Kidney (tissue), 14 donors: ENCODE results near the gene ZNF132. TPM values are rescaled to one million over a fixed set of nuclear protein-coding genes. Genes with fewer than 3 reads are reported as not detected.

ENCODE experiments used
- DNase-seq, 5 donors: peaks; one replicate each; pipeline ENCODE4 v3.0.0-alpha.2; 2013 to 2020
- FAIRE-seq: peaks from 2 replicates; lab custom pipeline; 2012; peaks lifted over from hg19 to GRCh38; lab: Jason Lieb, UNC
- H3K27ac ChIP-seq, 2 donors: one replicate each; pipeline ENCODE4 v1.7.0; 2013; ENCODE audit warnings: low read depth in 2 of 2, low read length in 2 of 2, inconsistent platforms in 1 of 2
- H3K27me3 ChIP-seq: one replicate; pipeline ENCODE4 v1.7.1; 2013; ENCODE audit warnings: low read length, inconsistent platforms; ENCODE audit not compliant: control insufficient read depth, insufficient read depth
- H3K36me3 ChIP-seq, 3 donors: one replicate each; pipeline versions ENCODE4 v1.7.0 to v1.7.1; 2013; ENCODE audit warnings: low read length in 3 of 3, control low read depth in 1 of 3, inconsistent platforms in 1 of 3; ENCODE audit not compliant: insufficient read depth in 3 of 3, control insufficient read depth in 2 of 3
- H3K4me1 ChIP-seq, 3 donors: one replicate each; pipeline versions ENCODE4 v1.7.0 to v1.7.1; 2013; ENCODE audit warnings: low read length in 3 of 3, inconsistent platforms in 1 of 3, low read depth in 1 of 3; ENCODE audit not compliant: control insufficient read depth in 2 of 3, insufficient read depth in 2 of 3
- H3K4me3 ChIP-seq, 3 donors: one replicate each; pipeline versions ENCODE4 v1.7.0 to v1.8.1; 2013; ENCODE audit warnings: low read length in 3 of 3, control low read depth in 1 of 3, inconsistent platforms in 1 of 3
- H3K9ac ChIP-seq, 3 donors: one replicate each; pipeline versions ENCODE4 v1.7.0 to v1.7.1; 2013; ENCODE audit warnings: low read length in 3 of 3, control low read depth in 1 of 3, inconsistent platforms in 1 of 3
- H3K9me3 ChIP-seq, 3 donors: one replicate each; pipeline versions ENCODE4 v1.7.0 to v1.7.1; 2013; ENCODE audit warnings: low read length in 3 of 3, control low read depth in 1 of 3, inconsistent platforms in 1 of 3; ENCODE audit not compliant: control insufficient read depth in 2 of 3, insufficient read depth in 1 of 3
- intact Hi-C: fragments of 100-400 bp; cut with DNase I; formaldehyde crosslinking; loops from one replicate; pipeline ENCODE4 v1.11.1; 2022
- polyA plus RNA-seq: library from polyadenylated mRNA; stranded (reverse); fragments of 350-450 nt; fragmentation: Illumina TruSeq; extraction: RNeasy Lipid Tissue Mini Kit (QIAGEN cat#74804); gene quantifications from one replicate; pipeline ENCODE4 v1.2.3, GENCODE V29; 2014; ENCODE audit warnings: low read depth, low replicate concordance; ENCODE audit not compliant: insufficient read depth
- total RNA-seq: library from RNA; stranded (reverse); fragmentation: NEBNext Ultra II Directional; extraction: Animal tissue kit (Norgen Biotek cat#: 25700); gene quantifications from one replicate; pipeline ENCODE4 v1.2.1, GENCODE V29; 2021
- TF ChIP-seq, protein P1 (sequence below): IDR thresholded peaks from 3 replicates; pipeline ENCODE4 v1.5.1; 2012; ENCODE audit warnings: mild to moderate bottlenecking, moderate library complexity, borderline replicate concordance; ENCODE audit not compliant: insufficient read depth; ENCODE audit errors: extremely low read depth
- donor health status: control.
- donor health status: control.
- donor health status: control.
- donor health status: control.
- donor health status: control.
- donor health status: DM: yes; HTN: yes; CAD: no.
- donor health status: Normal renal cell carcinoma (clear cell type).

Gene ZNF132
- total and polyA plus RNA-seq, 2 donors from 2014 or later = 2.9 to 7.8 TPM

DNA sequence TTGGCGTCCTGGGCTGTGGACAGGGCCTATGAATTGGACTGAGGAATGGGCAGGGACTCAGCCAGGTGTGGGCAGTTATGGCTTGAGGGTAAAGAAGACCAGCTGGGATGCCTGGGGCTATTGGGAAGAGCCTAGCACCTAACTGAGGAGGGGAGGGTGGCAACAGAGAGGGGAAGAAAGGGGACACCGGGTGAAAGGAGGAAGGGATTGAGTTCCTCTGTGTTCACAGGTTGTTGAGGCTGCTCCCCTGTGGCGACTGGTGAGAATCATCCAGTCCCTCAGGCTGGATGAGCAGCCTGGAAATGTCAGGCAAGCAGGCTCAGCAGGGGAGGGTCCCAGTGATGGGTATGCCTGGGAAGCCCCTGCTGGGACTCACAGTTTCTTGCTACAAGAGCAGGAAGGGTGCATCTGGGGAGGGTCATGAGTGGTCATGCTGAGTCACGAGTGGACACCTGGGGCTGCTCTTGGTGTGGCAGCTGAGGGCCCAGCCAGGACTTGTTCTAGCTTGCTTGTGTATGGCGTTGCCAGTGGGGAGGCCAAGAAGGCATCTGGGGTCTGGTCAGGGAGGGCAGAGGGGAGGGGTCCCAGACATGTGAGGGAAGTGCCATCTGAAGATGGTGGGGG, 28.4 kb upstream of the ZNF132 start:
- Histone ChIP-seq H3K4me3 (peak overlapping the region in 2 of 3 donors; percentile 25 to 32), H3K36me3 (peaks cover 0 to 7% (median 4%) of the 10 kb centered on the region in 3 donors), H3K9me3 (no peaks in the 10 kb centered on the region), H3K9ac (peak overlapping the region in 1 of 3 donors; percentile 46), H3K4me1 (peaks cover 0 to 9% (median 0%) of the 10 kb centered on the region in 3 donors), H3K27me3 (no peaks in the 10 kb centered on the region), H3K27ac (no peak overlapping the region)
- intact Hi-C loops = no loop called here
- TF ChIP-seq, protein P1, sequence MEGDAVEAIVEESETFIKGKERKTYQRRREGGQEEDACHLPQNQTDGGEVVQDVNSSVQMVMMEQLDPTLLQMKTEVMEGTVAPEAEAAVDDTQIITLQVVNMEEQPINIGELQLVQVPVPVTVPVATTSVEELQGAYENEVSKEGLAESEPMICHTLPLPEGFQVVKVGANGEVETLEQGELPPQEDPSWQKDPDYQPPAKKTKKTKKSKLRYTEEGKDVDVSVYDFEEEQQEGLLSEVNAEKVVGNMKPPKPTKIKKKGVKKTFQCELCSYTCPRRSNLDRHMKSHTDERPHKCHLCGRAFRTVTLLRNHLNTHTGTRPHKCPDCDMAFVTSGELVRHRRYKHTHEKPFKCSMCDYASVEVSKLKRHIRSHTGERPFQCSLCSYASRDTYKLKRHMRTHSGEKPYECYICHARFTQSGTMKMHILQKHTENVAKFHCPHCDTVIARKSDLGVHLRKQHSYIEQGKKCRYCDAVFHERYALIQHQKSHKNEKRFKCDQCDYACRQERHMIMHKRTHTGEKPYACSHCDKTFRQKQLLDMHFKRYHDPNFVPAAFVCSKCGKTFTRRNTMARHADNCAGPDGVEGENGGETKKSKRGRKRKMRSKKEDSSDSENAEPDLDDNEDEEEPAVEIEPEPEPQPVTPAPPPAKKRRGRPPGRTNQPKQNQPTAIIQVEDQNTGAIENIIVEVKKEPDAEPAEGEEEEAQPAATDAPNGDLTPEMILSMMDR = no peak
- no peak for FAIRE-seq
- DNase-seq = peak in 1 of 5 donors; percentile 53

- H3K9me3 ChIP-seq = no peaks in the 10 kb centered on the region
- intact Hi-C loops = no loop called here
- H3K36me3 ChIP-seq = peaks cover 0 to 7% (median under 1%) of the 10 kb centered on the region in 3 donors
- peak within 1 kb of the TSS; percentile 40 to 72 (median 61) for H3K9ac ChIP-seq
- TF ChIP-seq, protein P1 = no peak
- peak; percentile 98 to 100 (median 99) for DNase-seq
- no peaks in the 10 kb centered on the region for H3K27me3 ChIP-seq
- FAIRE-seq = peak; percentile 70
- H3K4me3 ChIP-seq = peak within 1 kb of the TSS; percentile 58 to 84 (median 68)
- H3K4me1 ChIP-seq = peaks cover 0 to 9% (median 0%) of the 10 kb centered on the region in 3 donors
- H3K27ac ChIP-seq = peak within 1 kb of the TSS in 1 of 2 donors; percentile 32
Observed at GRCh38 chr19:58466760-58467589, 27.0 kb upstream of the ZNF132 start, which contains the start of gene ZNF324. Gene ZNF324 (plus strand): TSS chr19:58467080. CDS start chr19:58469186, 2,106 bp downstream.

DNA sequence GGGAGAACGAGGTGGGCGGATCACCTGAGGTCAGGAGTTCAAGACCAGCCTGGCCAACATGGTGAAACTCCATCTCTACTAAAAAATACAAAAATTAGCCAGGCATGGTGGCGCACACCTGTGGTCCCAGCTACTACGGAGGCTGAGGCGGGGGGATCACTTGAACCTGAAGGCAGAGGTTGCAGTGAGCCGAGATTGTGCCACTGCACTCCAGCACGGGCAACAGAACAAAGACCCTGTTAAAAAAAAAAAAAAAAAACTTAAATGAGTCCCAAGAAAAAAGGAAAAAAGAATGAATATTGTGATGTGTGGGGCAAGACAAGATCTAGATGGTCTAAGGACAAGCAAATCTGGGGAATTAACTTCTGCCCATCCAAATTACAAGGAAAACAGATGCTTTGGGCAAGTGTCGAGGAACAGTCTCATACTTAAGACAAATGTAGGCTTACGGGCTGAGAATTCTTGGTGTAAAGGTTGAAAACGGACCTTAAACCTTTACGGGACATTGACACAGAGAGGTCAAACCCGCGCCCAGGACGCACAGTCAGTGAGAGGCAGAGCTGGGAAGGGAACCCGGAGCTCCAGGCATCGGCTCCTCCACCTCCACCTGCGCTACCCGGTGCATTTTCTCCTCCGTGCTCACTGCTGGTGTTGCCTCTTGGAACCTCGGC, 26.3 kb upstream of the ZNF132 start:
- DNase-seq = no peak
- Histone ChIP-seq H3K27ac (no peak overlapping the region), H3K9me3 (no peaks in the 10 kb centered on the region), H3K4me1 (peaks cover 0 to 9% (median 0%) of the 10 kb centered on the region in 3 donors), H3K36me3 (peaks cover 0 to 7% (median 0%) of the 10 kb centered on the region in 3 donors), H3K27me3 (no peaks in the 10 kb centered on the region), H3K9ac (peak overlapping the region in 2 of 3 donors; percentile 40 to 61), H3K4me3 (peak overlapping the region; percentile 50 to 84 (median 63))
- no peak for FAIRE-seq
- TF ChIP-seq, protein P1 = no peak
- intact Hi-C loops = no loop called here
